Muscle of leg (tissue), 11 donors: Measurements from ENCODE around the gene ZPLD1. TPM values are rescaled to one million over a fixed set of nuclear protein-coding genes. Genes with fewer than 3 reads are reported as not detected.
A peak's percentile ranks its signal among the peaks of the same experiment; 100 is the strongest.

Experiments
- DNase-seq: peaks from one replicate; pipeline ENCODE4 v3.0.0; 2013
- H3K27ac ChIP-seq: one replicate; pipeline ENCODE4 v1.5.1; 2013; ENCODE audit warnings: mild to moderate bottlenecking, low read length, control low read depth
- H3K27me3 ChIP-seq: one replicate; pipeline ENCODE4 v1.6.1; 2013; ENCODE audit warnings: low read length; ENCODE audit not compliant: control insufficient read depth, insufficient read depth
- H3K36me3 ChIP-seq: one replicate; pipeline ENCODE4 v1.6.1; 2013; ENCODE audit warnings: low read length; ENCODE audit not compliant: control insufficient read depth, insufficient read depth
- H3K4me1 ChIP-seq: one replicate; pipeline ENCODE4 v1.6.1; 2013; ENCODE audit warnings: low read length; ENCODE audit not compliant: control insufficient read depth, insufficient read depth
- H3K4me3 ChIP-seq: one replicate; pipeline ENCODE4 v1.5.1; 2013; ENCODE audit warnings: low read length, control low read depth
- H3K9me3 ChIP-seq: replicated peaks from 2 replicates; pipeline ENCODE4 v1.6.1; 2013; ENCODE audit warnings: low read depth, low read length; ENCODE audit not compliant: control insufficient read depth
- WGBS: methylation state at CpG from one replicate; pipeline ENCODE4 v1.1.5; 2013; ENCODE audit warnings: missing lambda C conversion rate; ENCODE audit not compliant: insufficient coverage; 5-methylcytosine and 5-hydroxymethylcytosine counted together
- polyA plus RNA-seq, 8 donors: library from polyadenylated mRNA; unstranded; fragments of 120-200 nt; gene quantifications; one replicate each; pipeline versions ENCODE4 v1.2.1 to v1.2.3, GENCODE V29; 2013; ENCODE audit warnings: inconsistent platforms in 1 of 8, low replicate concordance in 1 of 8; ENCODE audit not compliant: insufficient read length in 8 of 8, insufficient read depth in 1 of 8
- total RNA-seq: library from RNA; stranded (reverse); fragments of 120-200 nt; gene quantifications from one replicate; pipeline ENCODE4 v1.2.4, GENCODE V29; 2013

ZPLD1 gene
- total and polyA plus RNA-seq, 9 donors: under 0.01 to 0.06 (median 0.05) TPM; not detected in 5

DNA sequence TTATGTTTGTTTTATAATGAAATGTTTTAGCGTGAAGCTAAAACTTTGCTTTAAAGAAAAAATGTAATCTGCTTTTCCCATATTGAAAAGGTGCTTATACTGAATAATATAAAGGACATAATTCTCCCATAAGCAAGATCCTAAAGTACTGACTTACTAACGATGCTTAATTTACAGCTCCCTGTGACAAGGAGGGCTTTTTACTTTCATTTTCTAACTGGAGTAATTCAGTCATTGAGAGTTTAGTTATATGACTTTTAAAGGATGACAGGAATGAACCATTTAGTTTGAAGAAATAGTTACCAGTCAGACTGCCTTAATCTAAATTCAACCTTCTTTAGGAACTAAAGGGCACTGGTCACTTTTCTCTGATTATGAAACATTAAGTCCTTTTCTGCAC, 19.3 kb upstream of the ZPLD1 start:
- Histone ChIP-seq H3K36me3 (no peaks in the 10 kb centered on the region), H3K27ac (no peak overlapping the region), H3K9me3 (no peaks in the 10 kb centered on the region), H3K27me3 (no peaks in the 10 kb centered on the region), H3K4me3 (no peak overlapping the region), H3K4me1 (no peaks in the 10 kb centered on the region)
- DNase-seq: no peak
- no CpG with 5 or more reads among the region's 2 CpGs for WGBS

DNA sequence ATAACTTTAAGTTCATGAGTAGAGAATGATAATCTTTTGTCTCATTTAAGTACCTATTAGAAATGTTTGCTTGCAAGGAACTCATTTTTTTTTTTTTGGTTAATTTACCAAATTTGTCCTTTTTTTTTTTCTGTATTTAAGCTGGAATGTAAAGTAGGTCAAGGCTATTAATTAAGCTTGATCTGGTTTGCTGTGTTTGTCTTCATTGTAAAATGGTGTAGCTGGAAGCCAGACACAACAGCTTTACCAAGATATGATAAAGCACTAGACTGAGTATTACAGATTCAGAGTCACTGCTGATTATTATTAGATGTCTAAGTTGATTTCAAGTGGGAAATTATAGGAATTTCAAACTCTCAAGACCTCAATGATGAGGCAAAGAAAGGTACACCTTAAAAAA, 15.0 kb upstream of the ZPLD1 start:
- Histone ChIP-seq H3K4me3 (no peak overlapping the region), H3K27ac (no peak overlapping the region), H3K4me1 (no peaks in the 10 kb centered on the region), H3K36me3 (no peaks in the 10 kb centered on the region), H3K9me3 (no peaks in the 10 kb centered on the region), H3K27me3 (no peaks in the 10 kb centered on the region)
- DNase-seq: no peak

DNA sequence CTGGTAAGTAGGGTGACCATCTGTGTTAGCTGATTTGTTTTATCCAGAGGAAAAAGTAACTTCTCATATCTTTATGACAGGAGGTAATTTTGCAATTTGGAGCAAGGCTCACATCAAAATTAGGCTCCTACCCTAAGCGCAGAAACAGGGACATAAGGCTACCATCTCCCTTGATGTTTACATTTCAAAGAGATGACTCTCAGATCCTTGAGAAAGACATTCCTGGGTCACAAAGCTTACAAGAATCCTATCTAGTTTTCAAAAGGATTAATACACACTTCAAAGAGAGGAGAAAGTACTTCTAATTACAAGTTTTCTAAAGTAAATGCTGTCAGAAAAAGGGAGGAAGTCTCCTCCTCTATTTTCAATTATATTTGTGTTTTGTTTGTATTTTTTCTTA, 7.0 kb downstream of the ZPLD1 start:
- Histone ChIP-seq H3K4me3 (no peak overlapping the region), H3K36me3 (no peaks in the 10 kb centered on the region), H3K27ac (no peak overlapping the region), H3K4me1 (no peaks in the 10 kb centered on the region), H3K27me3 (no peaks in the 10 kb centered on the region), H3K9me3 (no peaks in the 10 kb centered on the region)
- WGBS: no CpG with 5 or more reads among the region's 1 CpG
- DNase-seq: no peak

DNA sequence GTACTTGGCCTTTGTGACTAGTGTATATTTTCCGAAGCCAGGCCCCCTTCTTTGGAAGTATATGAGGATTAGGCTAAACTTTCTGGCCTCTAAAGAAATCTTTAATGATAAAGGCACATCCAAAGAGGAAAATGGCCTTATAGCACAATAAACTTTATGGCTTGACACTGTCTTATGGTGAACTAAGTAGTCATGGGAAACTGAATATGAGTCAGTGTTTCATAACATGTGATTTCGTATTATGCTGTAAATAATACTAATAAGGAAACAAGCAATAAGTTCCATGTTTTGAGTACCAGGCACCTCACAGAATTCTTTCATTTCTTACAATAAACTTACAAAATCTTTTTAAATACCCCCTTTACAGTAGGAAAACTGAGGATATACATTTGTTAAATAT, 8.2 kb downstream of the ZPLD1 start:
- DNase-seq: no peak
- no peak overlapping the region for H3K4me3 ChIP-seq
- no CpG with 5 or more reads among the region's 2 CpGs for WGBS
- H3K9me3 ChIP-seq: no peaks in the 10 kb centered on the region
- no peaks in the 10 kb centered on the region for H3K27me3 ChIP-seq
- H3K27ac ChIP-seq: no peak overlapping the region
- H3K36me3 ChIP-seq: no peaks in the 10 kb centered on the region
- no peaks in the 10 kb centered on the region for H3K4me1 ChIP-seq

DNA sequence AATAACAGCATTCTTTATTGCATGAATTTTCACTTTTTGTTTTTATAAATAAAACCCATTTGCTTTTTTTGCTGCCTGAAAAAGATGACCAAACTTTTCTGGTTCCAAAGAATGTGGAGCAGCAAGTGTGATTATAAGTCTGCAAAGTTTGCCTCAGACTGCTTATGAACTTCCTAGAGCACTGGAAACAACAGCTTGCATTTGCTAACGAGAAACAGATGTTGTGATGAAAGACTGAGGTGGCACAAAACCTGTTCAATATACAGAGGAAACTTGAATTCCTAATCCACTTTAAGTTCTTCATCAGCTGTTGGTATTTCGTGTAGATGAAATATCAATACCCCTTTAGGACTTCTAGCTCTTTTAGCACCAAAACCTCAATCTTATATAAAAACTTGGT, 9.3 kb downstream of the ZPLD1 start:
- peak; percentile 67 for DNase-seq
- Histone ChIP-seq H3K36me3 (no peaks in the 10 kb centered on the region), H3K9me3 (no peaks in the 10 kb centered on the region), H3K27me3 (no peaks in the 10 kb centered on the region), H3K4me1 (no peaks in the 10 kb centered on the region), H3K27ac (no peak overlapping the region), H3K4me3 (no peak overlapping the region)
- no CpG with 5 or more reads among the region's 2 CpGs for WGBS

DNA sequence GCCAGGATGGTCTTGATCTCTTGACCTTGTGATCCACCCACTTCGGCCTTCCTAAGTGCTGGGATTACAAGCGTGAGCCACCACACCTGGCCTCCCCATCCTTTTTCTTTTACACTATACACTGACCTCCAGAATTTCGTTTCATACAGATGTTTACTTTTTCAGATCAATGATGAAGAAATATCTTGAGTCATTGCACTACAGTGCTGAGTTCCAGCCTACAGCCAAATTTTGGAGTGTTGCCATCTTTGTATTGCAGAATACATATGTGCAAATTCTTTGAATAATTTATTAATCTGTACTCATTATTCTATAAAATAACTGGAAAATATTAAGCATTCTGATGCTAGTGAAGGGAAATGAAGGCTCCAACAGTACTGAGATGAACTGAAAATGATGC, 12.5 kb downstream of the ZPLD1 start:
- DNase-seq: no peak
- Histone ChIP-seq H3K4me3 (no peak overlapping the region), H3K27ac (no peak overlapping the region), H3K4me1 (no peaks in the 10 kb centered on the region), H3K9me3 (no peaks in the 10 kb centered on the region), H3K36me3 (no peaks in the 10 kb centered on the region), H3K27me3 (no peaks in the 10 kb centered on the region)
- no CpG with 5 or more reads among the region's 3 CpGs for WGBS

DNA sequence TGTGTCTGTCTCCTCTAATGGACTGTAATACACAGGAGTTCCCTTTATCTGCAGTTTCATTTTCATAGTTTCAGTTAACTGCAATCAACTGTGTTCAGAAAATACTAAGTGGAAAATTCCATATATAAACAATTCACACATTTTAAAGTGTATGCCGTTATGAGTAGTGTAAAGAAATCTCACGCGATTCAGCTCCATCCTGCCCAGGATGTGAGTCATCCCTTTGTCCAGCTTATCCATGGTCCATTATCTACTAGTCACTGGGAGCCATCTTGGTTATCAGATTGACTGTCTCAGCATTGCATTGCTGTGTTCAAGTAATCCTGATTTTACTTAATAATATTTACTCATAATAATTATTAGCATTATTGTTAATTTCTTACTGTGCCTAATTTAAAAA, 14.5 kb downstream of the ZPLD1 start:
- Histone ChIP-seq H3K36me3 (no peaks in the 10 kb centered on the region), H3K9me3 (no peaks in the 10 kb centered on the region), H3K27ac (no peak overlapping the region), H3K27me3 (no peaks in the 10 kb centered on the region), H3K4me1 (no peaks in the 10 kb centered on the region), H3K4me3 (no peak overlapping the region)
- no CpG with 5 or more reads among the region's 3 CpGs for WGBS
- no peak for DNase-seq

DNA sequence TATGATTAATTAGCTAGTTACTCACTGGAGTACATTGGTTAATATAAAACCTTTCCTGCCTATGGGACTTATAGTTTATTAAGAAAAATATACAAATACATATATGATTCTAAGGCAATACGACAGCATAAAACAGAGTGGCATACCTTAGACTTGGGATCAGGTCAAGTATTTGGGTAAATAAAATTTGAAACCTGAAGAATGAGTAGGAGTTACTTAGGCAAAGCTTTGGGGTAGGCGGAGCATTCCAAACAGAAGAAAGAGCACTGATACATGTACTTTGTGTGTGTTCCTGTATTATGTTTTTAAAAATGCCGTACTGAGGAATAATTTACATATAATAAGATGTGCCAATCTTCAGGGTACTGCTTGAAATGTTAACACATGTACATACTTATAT, 15.1 kb downstream of the ZPLD1 start:
- Histone ChIP-seq H3K4me3 (no peak overlapping the region), H3K36me3 (no peaks in the 10 kb centered on the region), H3K4me1 (no peaks in the 10 kb centered on the region), H3K9me3 (no peaks in the 10 kb centered on the region), H3K27me3 (no peaks in the 10 kb centered on the region), H3K27ac (no peak overlapping the region)
- DNase-seq: no peak
- no CpG with 5 or more reads among the region's 3 CpGs for WGBS

DNA sequence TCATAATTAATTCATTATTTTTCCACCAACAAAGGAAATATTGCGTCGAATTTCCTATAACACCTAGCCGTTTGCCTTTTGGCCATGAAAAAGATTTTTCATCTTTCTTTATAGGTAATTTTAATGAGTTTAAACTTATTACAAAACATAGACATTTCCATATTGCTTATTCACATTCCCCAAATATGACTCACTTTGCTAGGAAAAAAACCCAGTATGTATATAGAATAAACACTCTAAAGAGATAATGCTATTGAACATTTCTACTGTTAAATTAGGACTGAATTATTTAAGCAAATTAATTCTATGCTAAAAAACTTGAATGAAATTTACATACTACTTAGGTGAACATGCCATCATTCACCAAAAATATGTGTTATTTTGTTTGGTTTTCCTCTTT, 16.2 kb downstream of the ZPLD1 start:
- WGBS: no CpG with 5 or more reads among the region's 3 CpGs
- DNase-seq: no peak
- Histone ChIP-seq H3K4me3 (no peak overlapping the region), H3K4me1 (no peaks in the 10 kb centered on the region), H3K27me3 (no peaks in the 10 kb centered on the region), H3K36me3 (no peaks in the 10 kb centered on the region), H3K9me3 (no peaks in the 10 kb centered on the region), H3K27ac (no peak overlapping the region)

DNA sequence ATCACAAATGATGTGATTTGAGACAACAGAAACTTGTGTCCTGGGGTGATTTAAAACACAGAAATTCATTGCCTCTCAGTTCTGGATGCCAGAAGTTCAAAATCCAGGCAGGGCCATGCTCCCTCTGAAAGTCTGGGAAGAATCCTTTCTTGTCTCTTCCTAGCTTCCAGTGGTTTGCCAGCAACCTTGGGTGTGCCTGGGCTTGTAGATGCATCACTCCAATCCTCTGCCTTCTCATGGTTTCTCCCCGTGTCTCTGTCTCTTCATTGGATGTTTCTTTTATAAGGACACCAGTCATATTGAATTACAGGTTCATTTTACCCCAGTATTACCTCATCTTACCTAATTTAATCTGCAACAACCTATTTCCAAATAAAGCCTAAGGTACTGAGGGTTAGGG, 16.7 kb downstream of the ZPLD1 start:
- H3K36me3 ChIP-seq: no peaks in the 10 kb centered on the region
- no peak overlapping the region for H3K4me3 ChIP-seq
- DNase-seq: no peak
- H3K4me1 ChIP-seq: no peaks in the 10 kb centered on the region
- no peaks in the 10 kb centered on the region for H3K27me3 ChIP-seq
- no peak overlapping the region for H3K27ac ChIP-seq
- H3K9me3 ChIP-seq: no peaks in the 10 kb centered on the region
- whole genome bisulfite sequencing: no CpG with 5 or more reads among the region's 1 CpG

DNA sequence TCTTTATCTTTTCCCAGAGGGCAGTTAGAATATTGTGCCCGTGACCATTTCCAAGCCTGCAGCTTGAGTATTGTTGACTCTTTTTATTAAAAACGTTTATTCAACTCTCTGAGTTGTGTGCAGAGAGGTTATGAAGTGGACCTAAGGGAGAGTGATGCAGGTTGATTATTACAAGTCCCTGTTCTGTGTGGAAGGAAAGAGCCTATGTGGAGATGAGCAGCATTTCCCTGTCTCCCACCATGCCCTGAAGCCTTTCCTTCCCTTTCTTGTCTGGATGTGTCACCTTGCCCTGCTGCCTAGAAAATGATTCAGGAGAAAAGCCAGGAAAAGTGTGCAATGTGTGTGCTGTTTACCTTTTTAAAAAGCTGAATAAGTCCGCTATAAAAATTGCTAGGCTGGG, 19.4 kb downstream of the ZPLD1 start:
- DNase-seq: no peak
- H3K27ac ChIP-seq: no peak overlapping the region
- H3K4me3 ChIP-seq: no peak overlapping the region
- no peaks in the 10 kb centered on the region for H3K36me3 ChIP-seq
- no peaks in the 10 kb centered on the region for H3K9me3 ChIP-seq
- 100% methylated on average over 2 of the region's 3 CpGs for WGBS
- H3K4me1 ChIP-seq: no peaks in the 10 kb centered on the region
- H3K27me3 ChIP-seq: no peaks in the 10 kb centered on the region
